ENCODE results near the gene ATP8B3. TPM values are rescaled to one million over a fixed set of nuclear protein-coding genes. Genes with fewer than 3 reads are reported as not detected.
"Not testable (repeated sequence)": the region's sequence is repeated elsewhere in the genome, so short reads cannot be mapped to it uniquely, and the experiment has no call there.

The ATP8B3 gene
- total RNA-seq, 1 experiment from 2014 or later: 11.9 TPM

DNA sequence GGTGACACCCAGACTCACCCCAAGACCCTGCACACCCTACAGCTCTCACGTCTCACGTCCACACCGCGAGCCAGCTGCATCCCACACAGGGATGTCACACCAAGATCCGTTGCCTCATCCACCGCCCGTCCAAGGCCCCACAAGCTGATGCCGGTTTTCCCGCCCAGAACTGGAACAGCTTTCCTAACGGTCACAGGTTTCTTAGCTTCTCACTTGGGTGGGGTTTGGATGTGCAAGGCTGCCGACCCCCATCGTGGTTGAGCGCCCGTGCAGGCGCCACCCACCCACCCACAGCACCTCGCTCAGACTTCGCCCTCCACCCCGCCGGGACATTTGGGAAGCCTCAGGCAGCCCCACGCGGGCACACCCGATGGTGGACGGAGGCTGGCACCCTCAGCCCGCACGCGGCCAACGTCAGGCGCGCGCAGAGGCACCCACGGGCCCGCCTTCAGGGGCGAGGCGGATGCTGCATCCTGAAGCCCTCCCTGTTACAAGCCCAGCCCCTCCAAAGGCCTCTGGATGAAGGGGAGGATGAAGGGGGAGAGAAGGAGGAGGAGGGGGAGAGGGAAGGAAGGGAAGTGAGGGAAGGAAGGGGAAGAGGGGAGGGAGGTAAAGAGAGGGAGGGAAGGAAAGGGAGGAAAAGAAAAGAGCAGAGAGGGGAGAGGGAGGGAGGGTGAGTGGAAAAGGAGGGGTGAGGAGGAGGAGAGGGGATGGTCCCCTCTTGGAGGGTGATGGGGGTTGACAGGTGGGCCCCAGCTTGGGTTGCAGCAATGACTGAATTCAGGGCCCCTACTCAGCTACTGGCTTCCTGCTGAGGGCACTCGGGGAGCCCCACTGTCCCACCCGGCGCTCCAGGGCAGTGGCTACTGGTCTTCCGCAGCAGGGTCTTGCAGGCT is 45.9 kb downstream of the ATP8B3 start:
- DNase-seq (ENCODE audit: low read depth): no peak
- in situ Hi-C loops (cut with HindIII; ENCODE audit: low pct_unique_long_range_greater_than_20kb, low sequenced_read_pairs): no loop called here

GRCh38 chr19:1765232-1765903 is 46.7 kb downstream of the ATP8B3 start:
- in situ Hi-C loops (cut with HindIII; ENCODE audit: low pct_unique_long_range_greater_than_20kb, low sequenced_read_pairs): no loop called here
- no peak for DNase-seq (ENCODE audit: low read depth)

DNA sequence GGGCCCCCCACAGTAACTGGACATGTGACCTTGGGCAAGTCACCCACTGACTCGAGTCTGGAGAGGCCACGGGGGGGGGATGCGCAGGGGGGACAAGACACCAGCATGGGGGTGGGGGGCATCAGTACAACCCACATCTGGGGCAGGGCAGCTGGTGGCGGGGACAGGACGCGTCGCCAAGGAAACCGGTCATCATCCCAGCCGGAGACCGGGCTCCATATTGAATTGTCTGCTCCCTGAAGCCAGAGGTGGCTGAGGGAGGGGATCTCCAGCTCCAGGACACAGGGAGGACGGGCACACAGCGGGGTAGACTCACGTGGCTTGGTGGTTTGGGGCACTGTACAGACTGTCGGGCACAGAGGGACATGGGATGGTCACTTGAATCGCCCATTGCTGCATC is 47.3 kb downstream of the ATP8B3 start:
- in situ Hi-C loops (cut with HindIII; ENCODE audit: low pct_unique_long_range_greater_than_20kb, low sequenced_read_pairs): no loop called here
- no peak for DNase-seq (ENCODE audit: low read depth)

DNA sequence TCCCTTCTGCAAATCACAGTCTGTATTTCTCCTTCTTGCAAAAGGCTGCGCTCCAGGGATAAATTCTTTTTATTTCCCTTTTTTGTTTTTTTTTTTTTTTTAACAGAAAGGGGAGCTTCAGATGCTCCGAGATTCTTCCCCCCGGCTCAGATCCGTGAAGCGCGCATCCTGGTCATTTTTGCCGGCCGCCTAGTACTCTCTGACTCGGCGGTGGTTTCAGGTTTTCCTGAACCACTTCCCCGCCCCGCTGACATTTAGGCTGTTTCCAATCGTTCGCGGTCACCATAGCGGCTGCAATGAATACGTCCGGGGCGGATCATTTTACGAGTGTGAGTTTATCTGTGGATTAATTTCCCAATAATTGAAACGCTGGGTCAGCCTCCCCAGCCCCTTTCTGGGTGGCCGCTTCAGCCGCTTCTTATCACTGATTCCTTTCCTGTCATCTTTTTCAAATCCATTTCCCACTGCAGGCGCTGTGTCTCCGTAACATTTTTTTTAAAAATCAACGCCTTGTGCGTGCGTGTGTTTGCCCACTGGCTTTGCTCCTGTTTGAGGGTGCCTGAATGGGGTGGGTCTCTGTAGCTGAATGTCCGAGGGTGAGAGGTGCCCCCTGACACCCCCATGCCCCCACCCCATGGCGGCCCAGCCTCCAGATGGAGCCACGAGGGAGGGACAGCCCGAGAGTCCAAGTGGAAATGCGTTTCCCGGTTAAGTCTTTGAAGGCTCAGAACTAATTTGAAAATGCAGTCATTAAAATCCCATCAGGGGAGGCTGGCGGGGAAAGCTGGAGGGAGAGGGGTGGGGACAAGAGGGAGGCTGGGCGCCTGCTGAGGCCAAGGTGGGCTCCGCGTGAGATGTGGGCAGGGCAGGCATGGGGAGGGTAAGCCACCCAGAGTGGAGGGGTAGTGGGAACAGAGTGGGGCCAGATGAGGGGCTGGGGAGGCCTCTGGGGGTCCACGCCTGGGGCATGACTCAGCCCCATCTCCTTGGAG is 48.1 kb downstream of the ATP8B3 start:
- DNase-seq (ENCODE audit: low read depth): no peak
- in situ Hi-C loops (cut with HindIII; ENCODE audit: low pct_unique_long_range_greater_than_20kb, low sequenced_read_pairs): no loop called here

DNA sequence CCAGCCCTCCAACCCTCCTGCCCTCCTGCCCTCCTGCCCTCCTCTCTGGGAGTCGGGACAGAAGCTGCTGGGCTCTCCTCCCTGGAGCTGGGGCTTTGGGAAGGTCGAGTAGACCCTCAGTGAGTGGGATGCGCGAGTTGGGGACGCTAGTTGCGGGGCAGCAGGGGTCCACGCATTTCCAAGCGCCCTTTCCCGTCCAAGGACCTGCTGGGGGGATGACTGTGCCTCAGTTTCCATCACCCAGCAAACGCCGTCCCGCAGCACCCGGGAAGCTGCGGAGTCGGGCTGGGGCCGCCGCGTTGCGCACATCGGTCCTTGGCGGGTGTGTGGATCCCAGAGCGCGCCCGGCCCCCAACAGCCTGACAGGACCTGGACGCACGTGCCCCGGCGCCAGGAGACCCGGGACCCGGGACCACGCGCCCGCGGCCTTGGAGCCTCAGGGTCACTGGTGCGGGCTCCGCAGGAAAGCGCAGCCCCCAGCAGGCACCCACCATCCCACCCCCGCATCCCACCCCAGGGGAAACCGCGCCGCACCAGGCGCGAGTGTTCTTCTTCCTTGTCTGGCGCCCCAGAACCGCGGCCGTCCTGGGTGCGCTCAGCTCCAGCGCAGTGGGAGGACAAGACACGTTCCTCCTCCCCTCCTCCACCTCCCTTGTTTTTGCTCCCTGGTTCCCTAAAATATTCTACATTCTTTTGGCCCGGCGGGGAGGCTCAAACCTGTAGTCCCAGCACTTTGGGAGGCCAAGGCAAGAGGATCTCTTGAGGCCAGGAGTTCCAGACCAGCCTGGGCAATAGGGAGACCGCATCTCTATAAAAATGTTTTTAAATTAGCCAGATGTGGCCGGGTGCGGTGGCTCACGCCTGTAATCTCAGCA is 49.6 kb downstream of the ATP8B3 start:
- DNase-seq (ENCODE audit: low read depth): no peak
- in situ Hi-C loops (cut with HindIII; ENCODE audit: low pct_unique_long_range_greater_than_20kb, low sequenced_read_pairs): no loop called here

DNA sequence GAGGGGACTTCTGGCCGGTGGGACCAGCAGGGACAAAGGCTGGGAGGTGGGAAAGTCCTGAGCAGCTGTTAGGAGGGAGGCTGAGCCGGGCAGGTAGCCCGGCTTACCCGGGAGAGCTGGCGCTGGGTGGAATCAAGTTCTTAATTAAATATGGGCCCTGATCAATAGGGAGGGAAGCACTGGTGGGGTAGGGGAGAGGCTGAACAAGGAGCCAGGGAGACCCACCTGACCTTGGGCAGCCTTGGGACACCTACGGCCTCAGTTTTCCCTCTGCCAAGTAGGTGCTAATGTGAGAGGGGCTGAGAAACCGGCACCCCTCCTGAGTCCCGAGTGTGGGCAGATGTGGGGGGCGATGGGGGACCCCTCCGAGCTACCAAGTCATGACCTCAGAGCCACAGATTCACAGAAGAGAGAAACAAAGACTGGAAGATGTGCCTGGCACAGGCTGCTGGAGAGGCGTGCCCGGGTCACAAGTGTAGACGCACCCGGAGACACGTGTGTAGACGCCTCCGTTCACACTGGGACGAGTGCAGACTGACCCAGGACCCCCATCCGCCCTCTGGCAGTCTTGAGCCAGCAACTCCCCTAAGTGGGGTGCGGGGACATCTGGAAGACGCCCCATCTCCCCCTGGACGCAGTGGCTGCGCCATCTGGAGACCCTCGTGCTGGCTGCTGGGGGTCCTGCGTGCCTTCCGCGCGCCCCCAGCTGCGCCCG is 50.4 kb downstream of the ATP8B3 start:
- in situ Hi-C loops (cut with HindIII; ENCODE audit: low pct_unique_long_range_greater_than_20kb, low sequenced_read_pairs): no loop called here
- DNase-seq (ENCODE audit: low read depth): no peak

DNA sequence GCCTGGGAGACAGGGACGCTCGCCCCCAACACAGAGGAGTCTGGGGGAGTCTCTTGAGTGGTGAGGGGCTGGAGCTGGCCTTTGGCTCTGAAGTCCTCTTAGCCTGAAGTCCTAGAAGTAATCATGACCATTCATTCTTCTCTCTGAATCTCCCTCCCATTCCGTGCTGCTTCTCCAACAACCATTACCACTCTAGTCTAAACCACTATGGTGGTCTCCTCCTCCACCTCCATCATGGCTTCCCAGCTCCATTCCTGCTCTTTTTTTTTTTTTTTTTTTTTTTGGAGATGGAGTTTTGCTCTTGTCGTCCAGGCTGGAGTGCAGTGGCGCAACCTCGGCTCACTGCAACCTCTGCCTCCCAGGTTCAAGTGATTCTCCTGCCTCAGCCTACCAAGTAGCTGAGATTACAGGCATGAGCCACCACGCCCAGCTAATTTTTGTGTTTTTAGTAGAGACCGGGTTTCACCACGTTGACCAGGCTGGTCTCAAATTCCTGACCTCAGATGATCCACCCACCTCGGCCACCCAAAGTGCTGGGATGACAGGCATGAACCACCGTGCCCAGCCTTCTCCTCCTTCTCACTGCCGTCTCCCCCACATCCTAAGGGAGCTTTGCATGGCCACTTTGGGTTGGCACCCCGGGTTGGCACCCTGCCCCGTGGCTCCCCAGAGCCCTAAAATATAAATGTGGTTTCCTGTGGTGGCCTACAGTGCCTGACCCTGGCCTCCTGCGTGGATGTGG is 51.1 kb downstream of the ATP8B3 start:
- DNase-seq (ENCODE audit: low read depth); in situ Hi-C loops (cut with HindIII; ENCODE audit: low pct_unique_long_range_greater_than_20kb, low sequenced_read_pairs): not testable (repeated sequence)

- in situ Hi-C loops (cut with HindIII; ENCODE audit: low pct_unique_long_range_greater_than_20kb, low sequenced_read_pairs): no loop called here
- no peak for DNase-seq (ENCODE audit: low read depth)
Observed at GRCh38 chr19:1760020-1760419, 52.1 kb downstream of the ATP8B3 start.

DNA sequence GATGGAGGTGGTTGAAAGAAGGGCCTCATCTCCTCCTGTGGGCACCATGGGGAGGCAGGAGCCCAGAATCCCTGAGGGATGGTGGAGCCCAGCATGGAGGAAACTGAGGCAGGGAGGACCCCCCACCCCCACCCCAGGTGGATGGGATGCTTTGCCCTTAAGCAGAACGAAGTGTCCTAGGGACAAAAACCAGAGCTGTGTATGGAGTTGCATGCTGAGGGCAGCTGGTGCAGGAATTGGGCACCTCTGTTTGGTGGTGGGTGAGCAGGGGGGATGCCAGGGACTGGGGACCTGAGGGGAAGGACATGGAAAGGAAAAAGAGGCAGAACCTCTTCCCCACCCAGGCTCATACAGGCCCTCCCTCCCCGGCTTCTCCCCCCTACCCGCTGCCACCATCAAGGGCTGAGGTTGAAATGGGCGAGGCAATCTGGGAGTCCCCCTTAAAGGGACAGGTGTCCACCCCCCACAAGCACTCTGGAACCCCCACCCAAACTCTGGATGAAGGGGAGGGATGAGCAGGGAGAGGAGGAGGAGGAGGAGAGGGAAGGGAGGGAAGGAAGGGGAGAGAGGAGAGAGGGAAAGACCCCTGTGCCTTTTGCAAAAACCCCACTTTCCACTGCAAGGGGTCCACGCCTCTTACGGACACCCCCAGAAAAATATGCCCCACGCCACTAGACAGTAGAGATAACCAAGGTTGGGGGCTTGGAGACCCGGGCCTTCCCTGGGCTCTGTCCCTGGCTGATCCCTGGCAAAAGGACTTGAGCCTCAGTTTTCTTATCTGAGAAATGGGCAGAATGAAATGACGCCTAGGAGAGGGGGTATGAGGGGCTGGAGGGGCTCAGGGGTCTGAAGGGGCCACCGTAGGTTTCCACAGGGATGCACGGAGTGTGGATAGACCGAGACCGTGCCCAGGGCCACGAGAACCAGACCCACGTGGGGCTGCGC is 52.8 kb downstream of the ATP8B3 start:
- in situ Hi-C loops (cut with HindIII; ENCODE audit: low pct_unique_long_range_greater_than_20kb, low sequenced_read_pairs): no loop called here
- DNase-seq (ENCODE audit: low read depth): no peak

DNA sequence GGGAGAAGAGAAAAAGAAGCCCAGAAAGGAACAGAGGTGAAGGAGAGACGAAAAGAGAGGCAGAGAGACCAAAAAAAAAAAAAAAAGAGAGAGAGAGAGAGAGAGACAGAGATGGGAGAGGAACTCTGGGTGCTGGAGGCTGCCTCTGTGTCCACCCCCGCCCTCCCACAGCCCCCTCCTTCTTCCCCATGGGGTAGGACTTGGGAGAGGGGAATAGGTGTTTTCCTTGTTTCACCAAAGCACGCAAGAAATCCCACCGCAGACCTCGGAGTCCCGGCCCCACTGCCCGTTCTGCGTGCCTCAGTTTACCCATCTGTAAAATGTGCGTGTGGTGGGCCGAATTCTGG is 53.9 kb downstream of the ATP8B3 start:
- no peak for DNase-seq (ENCODE audit: low read depth)
- in situ Hi-C loops (cut with HindIII; ENCODE audit: low pct_unique_long_range_greater_than_20kb, low sequenced_read_pairs): no loop called here

- in situ Hi-C loops (cut with HindIII; ENCODE audit: low pct_unique_long_range_greater_than_20kb, low sequenced_read_pairs): no loop called here
- no peak for DNase-seq (ENCODE audit: low read depth)
Observed at GRCh38 chr19:1757468-1758230, 54.4 kb downstream of the ATP8B3 start.

GRCh38 chr19:1756705-1757465 is 55.2 kb downstream of the ATP8B3 start:
- no peak for DNase-seq (ENCODE audit: low read depth)
- in situ Hi-C loops (cut with HindIII; ENCODE audit: low pct_unique_long_range_greater_than_20kb, low sequenced_read_pairs): no loop called here

DNA sequence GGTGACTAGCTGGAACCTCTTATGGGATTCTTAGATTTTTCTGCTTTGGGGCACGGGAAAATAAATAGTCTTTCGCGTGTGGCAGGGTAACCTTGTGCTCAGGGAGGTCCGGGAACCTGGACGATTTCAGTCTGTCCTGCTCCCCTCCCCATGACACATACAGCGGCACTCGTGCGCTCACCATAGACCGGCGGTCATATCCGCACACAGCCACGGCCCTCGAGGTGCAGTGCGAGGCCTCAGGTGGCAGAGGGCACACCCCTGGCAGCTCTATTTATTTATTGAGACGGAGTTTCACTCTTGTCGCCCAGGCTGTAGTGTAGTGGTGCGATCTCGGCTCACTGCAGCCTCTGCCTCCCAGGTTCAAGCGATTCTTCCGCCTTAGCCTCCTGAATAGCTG is 55.8 kb downstream of the ATP8B3 start:
- no peak for DNase-seq (ENCODE audit: low read depth)
- in situ Hi-C loops (cut with HindIII; ENCODE audit: low pct_unique_long_range_greater_than_20kb, low sequenced_read_pairs): no loop called here

- DNase-seq (ENCODE audit: low read depth): no peak
- in situ Hi-C loops (cut with HindIII; ENCODE audit: low pct_unique_long_range_greater_than_20kb, low sequenced_read_pairs): no loop called here
Observed at GRCh38 chr19:1755467-1756171, 56.5 kb downstream of the ATP8B3 start.

Data from Caki2 (cell line).